Stimulated activated CD4-positive, alpha-beta T cell treated with anti-CD3 and anti-CD28 coated beads, Interleukin-4, amount 100 ng/mL, for 4 hours (primary cell): ENCODE data around the gene PLD3.
A peak's percentile ranks its signal among the peaks of the same experiment; 100 is the strongest.
"Not testable (repeated sequence)": the region's sequence is repeated elsewhere in the genome, so short reads cannot be mapped to it uniquely, and the experiment has no call there.

Experiments
- DNase-seq, 2 experiments: peaks; one replicate each; pipeline ENCODE4 v3.0.0-alpha.2; 2020

Gene PLD3

GRCh38 chr19:40348125-40348913, at the start of gene PLD3, which contains the start of gene C19orf47:
PLD3 (plus strand) TSS chr19:40348695; CDS start chr19:40366484, 17,789 bp downstream.
C19orf47 (minus strand) TSS chr19:40348397; CDS start chr19:40341857, 6,540 bp downstream.
- peak; percentile 96 to 99 for DNase-seq

- no peak for DNase-seq
These were observed 47.8 kb upstream of the PLD3 start for GRCh38 chr19:40300668-40301067.

GRCh38 chr19:40302224-40303011, 46.1 kb upstream of the PLD3 start:
- DNase-seq: no peak

- DNase-seq: no peak
These were observed 44.7 kb upstream of the PLD3 start for GRCh38 chr19:40303765-40304164.

GRCh38 chr19:40304306-40304705, 44.2 kb upstream of the PLD3 start:
- no peak for DNase-seq

- DNase-seq: peak; percentile 61 to 65
These were observed 43.1 kb upstream of the PLD3 start for GRCh38 chr19:40305403-40305802.

- no peak for DNase-seq
These were observed 38.8 kb upstream of the PLD3 start for GRCh38 chr19:40309666-40310065.

GRCh38 chr19:40312533-40312932, 36.0 kb upstream of the PLD3 start:
- DNase-seq: no peak

- no peak for DNase-seq
These were observed 35.1 kb upstream of the PLD3 start for GRCh38 chr19:40313229-40313983.

- no peak for DNase-seq
These were observed 33.8 kb upstream of the PLD3 start for GRCh38 chr19:40314656-40315055.

GRCh38 chr19:40315812-40316470, 32.6 kb upstream of the PLD3 start:
- no peak for DNase-seq

GRCh38 chr19:40317338-40317737, 31.2 kb upstream of the PLD3 start:
- no peak for DNase-seq

- no peak for DNase-seq
These were observed 27.9 kb upstream of the PLD3 start for GRCh38 chr19:40320558-40320935.

GRCh38 chr19:40321076-40321475, 27.4 kb upstream of the PLD3 start:
- no peak for DNase-seq

GRCh38 chr19:40321566-40322270, 26.8 kb upstream of the PLD3 start:
- no peak for DNase-seq

- DNase-seq: no peak
These were observed 26.3 kb upstream of the PLD3 start for GRCh38 chr19:40322271-40322610.

GRCh38 chr19:40322951-40323615, 25.4 kb upstream of the PLD3 start:
- DNase-seq: no peak

- DNase-seq: no peak
These were observed 24.8 kb upstream of the PLD3 start for GRCh38 chr19:40323705-40324104.

- DNase-seq: no peak
These were observed 22.3 kb upstream of the PLD3 start for GRCh38 chr19:40326201-40326600.

GRCh38 chr19:40331052-40331451, 17.4 kb upstream of the PLD3 start:
- DNase-seq: no peak

- no peak for DNase-seq
These were observed 15.8 kb upstream of the PLD3 start for GRCh38 chr19:40332669-40333068.

- DNase-seq: not testable (repeated sequence)
These were observed 15.4 kb upstream of the PLD3 start for GRCh38 chr19:40333083-40333482.
